Peyer's patch (tissue), 4 donors: Measurements from ENCODE around the gene JADE2.

Experiments
- CTCF ChIP-seq, 6 experiments: fragments of 450-650 bp in 4 of 6; fragments of 200-600 bp in 2 of 6; sonication (generic) in 1 of 6; IDR thresholded peaks; one replicate each; pipeline ENCODE4 v1.5.1; 2017 to 2019; ENCODE audit warnings: antibody characterized with exemption in 6 of 6, mild to moderate bottlenecking in 3 of 6, moderate library complexity in 1 of 6
- POLR2A ChIP-seq, 2 donors: fragments of 450-650 bp; IDR thresholded peaks; one replicate each; pipeline ENCODE4 v1.5.1; 2017; ENCODE audit warnings: antibody characterized with exemption in 2 of 2, mild to moderate bottlenecking in 2 of 2, moderate library complexity in 2 of 2

GRCh38 chr5:134570886-134571285, 45.4 kb downstream of the JADE2 start:
- TF ChIP-seq POLR2A (IDR thresholded peaks at IDR 0.05), result no peak
- TF ChIP-seq CTCF (IDR thresholded peaks at IDR 0.05), result no peak
